Peyer's patch (tissue), 4 donors: ENCODE measurements around the gene ZNF814.

ENCODE experiments used
- CTCF ChIP-seq, 6 experiments: fragments of 450-650 bp in 4 of 6; fragments of 200-600 bp in 2 of 6; sonication (generic) in 1 of 6; IDR thresholded peaks; one replicate each; pipeline ENCODE4 v1.5.1; 2017 to 2019; ENCODE audit warnings: antibody characterized with exemption in 6 of 6, mild to moderate bottlenecking in 3 of 6, moderate library complexity in 1 of 6
- POLR2A ChIP-seq, 2 donors: fragments of 450-650 bp; IDR thresholded peaks; one replicate each; pipeline ENCODE4 v1.5.1; 2017; ENCODE audit warnings: antibody characterized with exemption in 2 of 2, mild to moderate bottlenecking in 2 of 2, moderate library complexity in 2 of 2

- no peak for TF ChIP-seq CTCF (IDR thresholded peaks at IDR 0.05)
- TF ChIP-seq POLR2A (IDR thresholded peaks at IDR 0.05) = no peak
These were observed 18.6 kb downstream of the ZNF814 start for GRCh38 chr19:57870225-57870624.
